T-cell (primary cell): ENCODE data around the gene CDC16. TPM values are rescaled to one million over a fixed set of nuclear protein-coding genes. Genes with fewer than 3 reads are reported as not detected.
A peak's percentile ranks its signal among the peaks of the same experiment; 100 is the strongest.
"Not testable (repeated sequence)": the region's sequence is repeated elsewhere in the genome, so short reads cannot be mapped to it uniquely, and the experiment has no call there.

Experiments
- ATAC-seq, 4 experiments: fragments of 200-7000 bp in 3 of 4; fragments of 150-1000 bp in 1 of 4; cut with Tn5 transposase; replicated peaks in 1 of 4; 1 replicate in 3 of 4; 2 replicates in 1 of 4; pipeline ENCODE4 v1.10.0; 2021; ENCODE audit warnings: moderate library complexity in 3 of 4, mild to moderate bottlenecking in 2 of 4, moderate number of reproducible peaks in 1 of 4
- CTCF ChIA-PET, 2 donors: fragments of 300-600 bp; sonication (Branson Sonifier 250); formaldehyde crosslinking; loops; one replicate each; lab custom pipeline; 2022; ENCODE audit warnings: antibody characterized with exemption in 2 of 2; lab: Charles Lee
- POLR2A ChIA-PET, 2 donors: fragments of 300-600 bp; sonication (Branson Sonifier 250); formaldehyde crosslinking; loops; one replicate each; lab custom pipeline; 2022; ENCODE audit warnings: antibody characterized with exemption in 2 of 2; lab: Charles Lee
- DNase-seq, 35 experiments: peaks; one replicate each; pipeline versions ENCODE4 v3.0.0 to v3.0.0-alpha.2; 2013 to 2023
- H3K27ac ChIP-seq: one replicate; pipeline ENCODE4 v1.5.1; 2013; ENCODE audit warnings: low read length
- H3K27me3 ChIP-seq, 2 experiments: replicated peaks in 1 of 2; 1 replicate in 1 of 2; 2 replicates in 1 of 2; pipeline versions ENCODE4 v1.6.1 to v1.7.0; 2013; ENCODE audit warnings: low read length in 1 of 2, mixed read lengths in 1 of 2; ENCODE audit not compliant: control insufficient read depth in 2 of 2, insufficient read depth in 2 of 2; ENCODE audit errors: extremely low read depth in 1 of 2
- H3K36me3 ChIP-seq, 2 donors: 1 replicate in 1 of 2; 2 replicates in 1 of 2; pipeline versions ENCODE4 v1.6.1 to v1.7.0; 2013; ENCODE audit warnings: low read length in 1 of 2; ENCODE audit not compliant: control insufficient read depth in 2 of 2, insufficient read depth in 1 of 2; ENCODE audit errors: extremely low read depth in 1 of 2
- H3K4me1 ChIP-seq, 2 experiments: 1 replicate in 1 of 2; 2 replicates in 1 of 2; pipeline versions ENCODE4 v1.6.1 to v1.7.0; 2013; ENCODE audit warnings: low read length in 2 of 2, mixed read lengths in 1 of 2; ENCODE audit not compliant: insufficient read depth in 2 of 2, control insufficient read depth in 1 of 2; ENCODE audit errors: extremely low read depth in 1 of 2
- H3K4me3 ChIP-seq, 2 donors: 1 replicate in 1 of 2; 2 replicates in 1 of 2; pipeline versions ENCODE4 v1.5.1 to v1.7.0; 2013; ENCODE audit warnings: mild to moderate bottlenecking in 2 of 2, low read length in 1 of 2, moderate library complexity in 1 of 2; ENCODE audit not compliant: control insufficient read depth in 1 of 2; ENCODE audit errors: extremely low read depth in 1 of 2
- H3K9me3 ChIP-seq: 2 replicates; pipeline ENCODE4 v1.7.0; 2013
- H3K27ac Mint-ChIP-seq, 2 donors: one replicate each; pipeline ENCODE4 v1.8.0; 2020 to 2021; ENCODE audit warnings: mild to moderate bottlenecking in 2 of 2, mixed read lengths in 2 of 2
- H3K27me3 Mint-ChIP-seq, 2 donors: one replicate each; pipeline ENCODE4 v1.8.0; 2021 to 2022; ENCODE audit warnings: mixed read lengths in 2 of 2
- H3K36me3 Mint-ChIP-seq: one replicate; pipeline ENCODE4 v1.8.0; 2021; ENCODE audit warnings: mixed read lengths
- H3K4me1 Mint-ChIP-seq, 3 donors: one replicate each; pipeline ENCODE4 v1.8.0; 2020 to 2022; ENCODE audit warnings: mixed read lengths in 3 of 3, mild to moderate bottlenecking in 1 of 3
- H3K4me3 Mint-ChIP-seq, 3 donors: one replicate each; pipeline ENCODE4 v1.8.0; 2020 to 2022; ENCODE audit warnings: mild to moderate bottlenecking in 3 of 3, mixed read lengths in 3 of 3, moderate library complexity in 3 of 3
- H3K9me3 Mint-ChIP-seq, 3 donors: one replicate each; pipeline ENCODE4 v1.8.0; 2020 to 2022; ENCODE audit warnings: mixed read lengths in 3 of 3
- WGBS: methylation state at CpG from one replicate; pipeline ENCODE4 v1.1.5; 2013; ENCODE audit warnings: missing lambda C conversion rate; ENCODE audit not compliant: insufficient coverage; 5-methylcytosine and 5-hydroxymethylcytosine counted together
- total RNA-seq, 35 experiments: library from RNA in 6 of 35; stranded (reverse) in 6 of 35; fragments of 120-200 nt in 1 of 35; gene quantifications; one replicate each; pipeline versions ENCODE4 v1.2.1 to v1.2.4 and lab custom pipeline; 2013 to 2026

CDC16 gene
- total RNA-seq, 5 donors from 2014 or later (not counting 1 experiment from before 2014, with no cell fraction given): 61.5 to 97.8 (median 78.8) TPM

- Histone ChIP-seq H3K27me3 (no peaks in the 10 kb centered on the region), H3K27ac (no peak overlapping the region), H3K36me3 (peaks cover under 1 to 66% of the 10 kb centered on the region in 2 donors), H3K9me3 (no peaks in the 10 kb centered on the region), H3K4me1 (peaks cover 10 to 32% of the 10 kb centered on the region in 2 experiments), H3K4me3 (no peak overlapping the region)
- H3K27ac Mint-ChIP-seq: peak overlapping the region; percentile 60 to 82
- H3K27me3 Mint-ChIP-seq: no peaks in the 10 kb centered on the region
- H3K4me3 Mint-ChIP-seq: no peak overlapping the region
- POLR2A ChIA-PET: interaction anchor here in 1 of 2 donors (0.6 kb wide), 1 partner anchor 36 kb away, joined by 3 read pairs; no protein-coding TSS in a partner anchor
- 70% methylated on average over 3 of the region's 3 CpGs for WGBS
- DNase-seq: no peak
- H3K9me3 Mint-ChIP-seq: no peaks in the 10 kb centered on the region
- CTCF ChIA-PET: no interaction called here
- peaks cover 29 to 49% (median 44%) of the 10 kb centered on the region in 3 donors for H3K4me1 Mint-ChIP-seq
- H3K36me3 Mint-ChIP-seq: peaks cover 65% of the 10 kb centered on the region
- no peak for ATAC-seq
Observed at GRCh38 chr13:114260814-114261213, 26.1 kb downstream of the CDC16 start.

GRCh38 chr13:114261328-114261965 is 26.8 kb downstream of the CDC16 start:
- POLR2A ChIA-PET: interaction anchor here in 1 of 2 donors (0.6 kb wide), 1 partner anchor 35 kb away, joined by 3 read pairs; no protein-coding TSS in a partner anchor
- Mint-ChIP-seq H3K27me3 (no peaks in the 10 kb centered on the region), H3K4me3 (no peak overlapping the region), H3K36me3 (peaks cover 66% of the 10 kb centered on the region), H3K9me3 (no peaks in the 10 kb centered on the region), H3K27ac (peak overlapping the region; percentile 60 to 82), H3K4me1 (peaks cover 29 to 52% (median 42%) of the 10 kb centered on the region in 3 donors)
- CTCF ChIA-PET: no interaction called here
- ATAC-seq: no peak
- H3K4me1 ChIP-seq: peaks cover 10 to 38% of the 10 kb centered on the region in 2 experiments
- no peak for DNase-seq
- H3K36me3 ChIP-seq: peaks cover 0 to 66% of the 10 kb centered on the region in 2 donors
- no peaks in the 10 kb centered on the region for H3K9me3 ChIP-seq
- 87% methylated on average over 3 of the region's 3 CpGs for WGBS
- H3K27me3 ChIP-seq: no peaks in the 10 kb centered on the region
- no peak overlapping the region for H3K27ac ChIP-seq
- no peak overlapping the region for H3K4me3 ChIP-seq

- Mint-ChIP-seq H3K27me3 (no peaks in the 10 kb centered on the region), H3K4me3 (peak overlapping the region in 2 of 3 donors; percentile 26 to 46), H3K36me3 (peaks cover 69% of the 10 kb centered on the region), H3K9me3 (no peaks in the 10 kb centered on the region), H3K4me1 (peaks cover 38 to 62% (median 57%) of the 10 kb centered on the region in 3 donors), H3K27ac (peak overlapping the region; percentile 76 to 91)
- WGBS: 7% methylated on average over 2 of the region's 5 CpGs
- Histone ChIP-seq H3K9me3 (no peaks in the 10 kb centered on the region), H3K36me3 (peaks cover 0 to 69% of the 10 kb centered on the region in 2 donors), H3K4me3 (no peak overlapping the region), H3K27me3 (no peaks in the 10 kb centered on the region), H3K4me1 (peaks cover 10 to 57% of the 10 kb centered on the region in 2 experiments), H3K27ac (peak overlapping the region; percentile 40)
- DNase-seq (peak in 26 of 35 experiments; percentile 4 to 70 (median 21)), ATAC-seq (peak; percentile 15 to 78 (median 56))
- ChIA-PET CTCF (no interaction called here), POLR2A (no interaction called here)
Observed at GRCh38 chr13:114263578-114263977, 28.9 kb downstream of the CDC16 start.

- H3K27me3 ChIP-seq, H3K9me3 Mint-ChIP-seq, H3K27ac Mint-ChIP-seq, H3K9me3 ChIP-seq, ATAC-seq, H3K4me3 Mint-ChIP-seq, H3K27me3 Mint-ChIP-seq, H3K4me3 ChIP-seq, CTCF ChIA-PET, H3K27ac ChIP-seq, DNase-seq, POLR2A ChIA-PET: not testable (repeated sequence)
- Mint-ChIP-seq H3K36me3 (peaks cover 73% of the 10 kb centered on the region), H3K4me1 (peaks cover 43 to 68% (median 63%) of the 10 kb centered on the region in 3 donors)
- Histone ChIP-seq H3K4me1 (peaks cover 10 to 64% of the 10 kb centered on the region in 2 experiments), H3K36me3 (peaks cover 0 to 71% of the 10 kb centered on the region in 2 donors)
- 91% methylated on average over 6 of the region's 13 CpGs for WGBS
Observed at GRCh38 chr13:114264313-114264712, 29.6 kb downstream of the CDC16 start.

GRCh38 chr13:114264886-114265611 is 30.4 kb downstream of the CDC16 start:
- Histone ChIP-seq H3K9me3 (no peaks in the 10 kb centered on the region), H3K4me3 (no peak overlapping the region), H3K4me1 (peaks cover 10 to 65% of the 10 kb centered on the region in 2 experiments), H3K27ac (no peak overlapping the region), H3K36me3 (peaks cover 0 to 64% of the 10 kb centered on the region in 2 donors), H3K27me3 (no peaks in the 10 kb centered on the region)
- POLR2A ChIA-PET: no interaction called here
- Mint-ChIP-seq H3K9me3 (no peaks in the 10 kb centered on the region), H3K27ac (peak overlapping the region in 1 of 2 donors; percentile 39), H3K4me3 (no peak overlapping the region), H3K27me3 (no peaks in the 10 kb centered on the region), H3K36me3 (peaks cover 70% of the 10 kb centered on the region), H3K4me1 (peaks cover 45 to 67% (median 60%) of the 10 kb centered on the region in 3 donors)
- no peak for DNase-seq
- CTCF ChIA-PET: no interaction called here
- WGBS: 100% methylated on average over 1 of the region's 8 CpGs
- no peak for ATAC-seq

GRCh38 chr13:114266241-114266640 is 31.5 kb downstream of the CDC16 start:
- Mint-ChIP-seq H3K27me3 (no peaks in the 10 kb centered on the region), H3K4me1 (peaks cover 38 to 58% (median 54%) of the 10 kb centered on the region in 3 donors), H3K4me3 (peak overlapping the region in 1 of 3 donors; percentile 13), H3K36me3 (peaks cover 64% of the 10 kb centered on the region), H3K9me3 (no peaks in the 10 kb centered on the region), H3K27ac (peak overlapping the region; percentile 55 to 61)
- DNase-seq (no peak), ATAC-seq (no peak)
- Histone ChIP-seq H3K4me3 (peak overlapping the region in 1 of 2 donors; percentile 9), H3K4me1 (peaks cover 10 to 63% of the 10 kb centered on the region in 2 experiments), H3K9me3 (no peaks in the 10 kb centered on the region), H3K36me3 (peaks cover 0 to 54% of the 10 kb centered on the region in 2 donors), H3K27me3 (no peaks in the 10 kb centered on the region), H3K27ac (no peak overlapping the region)
- POLR2A ChIA-PET: interaction anchor here in 1 of 2 donors (0.7 kb wide), 1 partner anchor 270 kb away, joined by 4 read pairs; no protein-coding TSS in a partner anchor
- CTCF ChIA-PET: interaction anchor here in 1 of 2 donors (0.7 kb wide), 2 partner anchors 36 to 46 kb away, joined by 3 read pairs; no protein-coding TSS in a partner anchor
- WGBS: 83% methylated on average over 2 of the region's 5 CpGs
